ENCODE results near the gene CAPRIN1. TPM values are rescaled to one million over a fixed set of nuclear protein-coding genes. Genes with fewer than 3 reads are reported as not detected.
"Not testable (repeated sequence)": the region's sequence is repeated elsewhere in the genome, so short reads cannot be mapped to it uniquely, and the experiment has no call there.

CAPRIN1 gene
- total and polyA plus RNA-seq, 4 donors, result 65.6 to 285 (median 119) TPM

DNA sequence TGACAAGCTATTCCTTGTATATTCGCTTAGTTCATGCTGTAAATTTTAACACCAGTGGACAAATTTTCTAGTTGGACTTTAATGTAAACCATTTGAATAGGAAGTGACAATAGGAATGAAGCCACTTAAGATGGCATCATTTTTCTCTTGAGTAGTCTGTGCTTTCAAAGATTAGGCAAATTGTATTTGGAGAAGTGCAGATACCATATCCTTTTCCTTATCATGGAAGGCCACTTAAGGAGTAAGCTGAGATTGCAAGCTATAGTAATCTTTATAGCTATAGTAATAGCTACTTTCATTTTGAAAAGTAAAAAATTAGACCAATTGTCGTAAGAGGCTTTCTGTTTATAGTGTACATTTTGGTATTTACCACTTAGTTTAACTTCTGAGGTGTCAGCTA is 12.8 kb downstream of the CAPRIN1 start:
- TF ChIP-seq, protein P1, sequence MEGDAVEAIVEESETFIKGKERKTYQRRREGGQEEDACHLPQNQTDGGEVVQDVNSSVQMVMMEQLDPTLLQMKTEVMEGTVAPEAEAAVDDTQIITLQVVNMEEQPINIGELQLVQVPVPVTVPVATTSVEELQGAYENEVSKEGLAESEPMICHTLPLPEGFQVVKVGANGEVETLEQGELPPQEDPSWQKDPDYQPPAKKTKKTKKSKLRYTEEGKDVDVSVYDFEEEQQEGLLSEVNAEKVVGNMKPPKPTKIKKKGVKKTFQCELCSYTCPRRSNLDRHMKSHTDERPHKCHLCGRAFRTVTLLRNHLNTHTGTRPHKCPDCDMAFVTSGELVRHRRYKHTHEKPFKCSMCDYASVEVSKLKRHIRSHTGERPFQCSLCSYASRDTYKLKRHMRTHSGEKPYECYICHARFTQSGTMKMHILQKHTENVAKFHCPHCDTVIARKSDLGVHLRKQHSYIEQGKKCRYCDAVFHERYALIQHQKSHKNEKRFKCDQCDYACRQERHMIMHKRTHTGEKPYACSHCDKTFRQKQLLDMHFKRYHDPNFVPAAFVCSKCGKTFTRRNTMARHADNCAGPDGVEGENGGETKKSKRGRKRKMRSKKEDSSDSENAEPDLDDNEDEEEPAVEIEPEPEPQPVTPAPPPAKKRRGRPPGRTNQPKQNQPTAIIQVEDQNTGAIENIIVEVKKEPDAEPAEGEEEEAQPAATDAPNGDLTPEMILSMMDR (IDR thresholded peaks at IDR 0.05; ENCODE audit: control extremely low read depth, extremely low read depth), result no peak
- Histone ChIP-seq H3K9me3 (ENCODE audit: control insufficient read depth in 4 of 4, insufficient read depth in 3 of 4, low read length in 3 of 4) (no peaks in the 10 kb centered on the region), H3K4me1 (ENCODE audit: control insufficient read depth in 5 of 5, insufficient read depth in 5 of 5, low read length in 5 of 5) (peaks cover 0 to 24% (median 12%) of the 10 kb centered on the region in 5 donors), H3K36me3 (ENCODE audit: control insufficient read depth in 4 of 4, insufficient read depth in 4 of 4, low read length in 4 of 4) (peaks cover 5 to 14% (median 10%) of the 10 kb centered on the region in 4 donors), H3K27me3 (ENCODE audit: control insufficient read depth in 3 of 3, insufficient read depth in 3 of 3, low read length in 2 of 3) (no peaks in the 10 kb centered on the region), H3K27ac (ENCODE audit: low read depth in 1 of 2, low read length in 1 of 2) (no peak overlapping the region), H3K4me3 (no peak overlapping the region), H3K9ac (ENCODE audit: insufficient read depth in 1 of 2, low read length in 2 of 2) (no peak overlapping the region)
- 87 to 89% methylated on average over 2 of the region's 2 CpGs for WGBS, 2 donors
- DNase-seq (no peak), ATAC-seq (ENCODE audit: insufficient read depth, low FRiP score) (no peak)

DNA sequence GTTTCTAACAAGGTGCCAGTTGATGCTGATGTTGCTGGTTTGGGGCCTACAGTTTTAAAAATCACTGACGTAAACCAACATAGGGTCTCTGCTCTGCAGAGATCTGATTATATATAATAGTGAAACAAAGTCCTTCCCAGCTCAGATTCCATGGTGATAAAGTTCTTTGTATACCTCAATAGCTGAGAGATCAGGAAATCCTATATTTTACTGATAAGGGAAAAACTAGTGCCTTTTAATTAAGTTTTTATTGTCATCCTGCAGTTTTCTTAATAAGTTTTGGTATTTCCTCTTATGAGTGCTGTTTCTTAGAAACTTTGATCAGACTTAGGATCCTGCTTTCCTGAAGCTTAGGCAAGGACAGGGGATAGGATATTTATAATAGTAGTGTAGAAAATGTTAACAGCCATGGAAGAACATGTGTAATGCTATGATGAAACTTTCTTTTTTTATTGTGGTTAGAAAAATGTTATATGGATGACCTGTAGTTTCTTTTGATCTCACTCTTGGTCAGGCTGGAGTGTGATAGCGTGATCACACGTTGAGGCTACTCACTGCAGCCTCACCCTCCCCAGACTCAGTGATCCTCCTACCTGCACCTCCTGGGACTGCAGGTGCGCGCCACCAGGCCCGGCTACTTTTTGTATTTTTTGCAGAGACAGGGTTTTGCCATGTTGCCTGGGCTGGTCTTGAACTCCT is 14.1 kb downstream of the CAPRIN1 start:
- ATAC-seq (ENCODE audit: insufficient read depth, low FRiP score), result no peak
- H3K9me3 ChIP-seq (ENCODE audit: control insufficient read depth in 4 of 4, insufficient read depth in 3 of 4, low read length in 3 of 4), result no peaks in the 10 kb centered on the region
- TF ChIP-seq, protein P1 (IDR thresholded peaks at IDR 0.05; ENCODE audit: control extremely low read depth, extremely low read depth), result no peak
- no peak overlapping the region for H3K9ac ChIP-seq (ENCODE audit: insufficient read depth in 1 of 2, low read length in 2 of 2)
- H3K27ac ChIP-seq (ENCODE audit: low read depth in 1 of 2, low read length in 1 of 2), result no peak overlapping the region
- WGBS, 2 donors, result 86 to 91% methylated on average over 6 of the region's 6 CpGs
- peaks cover 0 to 19% (median 12%) of the 10 kb centered on the region in 5 donors for H3K4me1 ChIP-seq (ENCODE audit: control insufficient read depth in 5 of 5, insufficient read depth in 5 of 5, low read length in 5 of 5)
- H3K36me3 ChIP-seq (ENCODE audit: control insufficient read depth in 4 of 4, insufficient read depth in 4 of 4, low read length in 4 of 4), result peaks cover 4 to 14% (median 10%) of the 10 kb centered on the region in 4 donors
- H3K4me3 ChIP-seq, result no peak overlapping the region
- no peak for DNase-seq
- H3K27me3 ChIP-seq (ENCODE audit: control insufficient read depth in 3 of 3, insufficient read depth in 3 of 3, low read length in 2 of 3), result no peaks in the 10 kb centered on the region

DNA sequence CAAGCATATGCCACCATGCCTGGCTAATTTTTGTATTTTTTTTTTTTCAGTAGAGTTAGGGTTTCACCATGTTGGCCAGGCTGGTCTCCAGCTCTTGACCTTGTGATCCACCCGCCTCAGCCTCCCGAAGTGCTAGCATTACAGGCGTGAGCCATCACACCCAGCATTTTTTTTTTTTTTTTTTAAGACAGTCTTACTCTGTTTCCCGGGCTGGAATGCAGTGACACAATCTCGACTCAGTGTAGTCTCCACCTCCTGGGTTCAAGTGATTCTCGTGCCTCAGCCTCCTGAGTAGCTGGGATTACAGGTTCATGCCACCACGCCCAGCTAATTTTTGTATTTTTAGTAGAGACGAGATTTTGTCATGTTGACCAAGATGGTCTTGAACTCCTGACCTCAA is 15.2 kb downstream of the CAPRIN1 start:
- DNase-seq; H3K9me3 ChIP-seq (ENCODE audit: control insufficient read depth in 4 of 4, insufficient read depth in 3 of 4, low read length in 3 of 4); H3K4me3 ChIP-seq; ATAC-seq (ENCODE audit: insufficient read depth, low FRiP score); H3K9ac ChIP-seq (ENCODE audit: insufficient read depth in 1 of 2, low read length in 2 of 2); H3K27ac ChIP-seq (ENCODE audit: low read depth in 1 of 2, low read length in 1 of 2); H3K27me3 ChIP-seq (ENCODE audit: control insufficient read depth in 3 of 3, insufficient read depth in 3 of 3, low read length in 2 of 3): not testable (repeated sequence)
- peaks cover 0 to 19% (median 12%) of the 10 kb centered on the region in 5 donors for H3K4me1 ChIP-seq (ENCODE audit: control insufficient read depth in 5 of 5, insufficient read depth in 5 of 5, low read length in 5 of 5)
- WGBS, 2 donors, result 84 to 91% methylated on average over 8 of the region's 8 CpGs
- peaks cover 0 to 15% (median 9%) of the 10 kb centered on the region in 4 donors for H3K36me3 ChIP-seq (ENCODE audit: control insufficient read depth in 4 of 4, insufficient read depth in 4 of 4, low read length in 4 of 4)

DNA sequence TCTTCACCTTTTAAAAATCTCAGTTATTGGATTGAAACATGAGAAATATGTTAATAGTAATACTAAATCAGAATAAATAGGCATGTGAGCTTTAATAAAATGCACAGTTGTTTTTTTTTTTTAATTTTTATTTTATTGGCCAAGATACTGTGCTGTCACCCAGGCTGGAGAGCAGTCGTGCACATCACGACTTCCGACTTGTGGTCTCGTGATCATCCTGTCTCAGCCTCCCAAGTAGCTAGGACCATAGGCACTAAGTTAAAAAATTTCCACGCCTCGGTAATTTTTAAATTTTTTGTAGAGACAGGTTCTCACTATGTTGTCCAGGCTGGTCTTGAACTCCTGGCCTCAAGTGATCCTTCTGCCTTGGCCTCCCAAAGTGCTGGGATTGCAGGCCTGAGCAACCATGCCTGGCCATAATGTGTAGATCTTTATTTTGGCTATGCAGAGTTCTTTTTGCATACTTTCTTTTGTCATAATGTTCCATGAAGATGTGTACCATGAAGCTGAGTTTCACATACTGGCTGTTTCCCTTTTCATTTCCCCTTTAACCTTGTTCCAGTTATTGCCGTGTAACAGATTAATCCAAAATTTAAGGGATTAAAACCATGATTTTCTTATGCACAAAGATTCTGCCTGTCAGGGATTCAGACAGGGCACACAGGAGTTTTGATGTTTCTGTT is 16.0 kb downstream of the CAPRIN1 start:
- H3K27me3 ChIP-seq (ENCODE audit: control insufficient read depth in 3 of 3, insufficient read depth in 3 of 3, low read length in 2 of 3), result no peaks in the 10 kb centered on the region
- WGBS, 2 donors, result 80 to 85% methylated on average over 7 of the region's 7 CpGs
- H3K9ac ChIP-seq (ENCODE audit: insufficient read depth in 1 of 2, low read length in 2 of 2), result no peak overlapping the region
- H3K9me3 ChIP-seq (ENCODE audit: control insufficient read depth in 4 of 4, insufficient read depth in 3 of 4, low read length in 3 of 4), result no peaks in the 10 kb centered on the region
- ATAC-seq (ENCODE audit: insufficient read depth, low FRiP score) (no peak), DNase-seq (no peak)
- H3K4me1 ChIP-seq (ENCODE audit: control insufficient read depth in 5 of 5, insufficient read depth in 5 of 5, low read length in 5 of 5), result peaks cover 0 to 19% (median 12%) of the 10 kb centered on the region in 5 donors
- no peak overlapping the region for H3K4me3 ChIP-seq
- TF ChIP-seq, protein P1 (IDR thresholded peaks at IDR 0.05; ENCODE audit: control extremely low read depth, extremely low read depth), result no peak
- H3K36me3 ChIP-seq (ENCODE audit: control insufficient read depth in 4 of 4, insufficient read depth in 4 of 4, low read length in 4 of 4), result peaks cover 1 to 15% (median 10%) of the 10 kb centered on the region in 4 donors
- H3K27ac ChIP-seq (ENCODE audit: low read depth in 1 of 2, low read length in 1 of 2), result no peak overlapping the region
